Thoracic aorta (tissue), 2 donors: ENCODE results near the gene ENG. TPM values are rescaled to one million over a fixed set of nuclear protein-coding genes. Genes with fewer than 3 reads are reported as not detected.

Experiments
- ATAC-seq: fragments of 150-250 bp; one replicate; pipeline ENCODE4 v1.8.0; 2017; ENCODE audit warnings: low read depth; ENCODE audit not compliant: insufficient number of reproducible peaks, low FRiP score
- DNase-seq: peaks from one replicate; pipeline ENCODE4 v3.0.0-alpha.2; 2020; ENCODE audit warnings: low spot score
- H3K27ac ChIP-seq, 2 donors: fragments of 200-600 bp; sonication (generic); 1 replicate in 1 of 2; 2 replicates in 1 of 2; pipeline ENCODE4 v1.5.1; 2016; ENCODE audit warnings: mild to moderate bottlenecking in 2 of 2, moderate library complexity in 2 of 2
- H3K27me3 ChIP-seq: fragments of 200-600 bp; sonication (generic); replicated peaks from 2 replicates; pipeline ENCODE4 v1.6.0; 2016; ENCODE audit warnings: mild to moderate bottlenecking; ENCODE audit not compliant: insufficient read depth
- H3K36me3 ChIP-seq: fragments of 200-600 bp; sonication (generic); one replicate; pipeline ENCODE4 v1.5.1; 2016
- H3K4me1 ChIP-seq, 2 donors: fragments of 200-600 bp; sonication (generic); 1 replicate in 1 of 2; 2 replicates in 1 of 2; pipeline versions ENCODE4 v1.5.1 to v1.6.0; 2016; ENCODE audit warnings: low read depth in 2 of 2, mild to moderate bottlenecking in 1 of 2; ENCODE audit not compliant: control insufficient read depth in 1 of 2
- H3K4me3 ChIP-seq: fragments of 200-600 bp; sonication (generic); 2 replicates; pipeline ENCODE4 v1.5.1; 2016; ENCODE audit warnings: mild to moderate bottlenecking
- H3K9me3 ChIP-seq: fragments of 200-600 bp; sonication (generic); 2 replicates; pipeline ENCODE4 v1.5.1; 2016
- CTCF ChIP-seq: fragments of 200-600 bp; sonication (generic); IDR thresholded peaks from one replicate; pipeline ENCODE4 v1.5.1; 2019; ENCODE audit warnings: antibody characterized with exemption
- total RNA-seq, 2 donors: library from RNA; depleted of rRNA; stranded (reverse); fragments of >200 nt; gene quantifications; one replicate each; pipeline versions ENCODE4 v1.1.0 to v1.2.3, GENCODE V29; 2016

The ENG gene
- total RNA-seq, 2 donors from 2014 or later, result 239 to 268 TPM

GRCh38 chr9:127897193-127897692 is 42.8 kb upstream of the ENG start:
- H3K4me1 ChIP-seq, result peaks cover 13 to 32% of the 10 kb centered on the region in 2 donors
- peaks cover 41% of the 10 kb centered on the region for H3K36me3 ChIP-seq
- peak overlapping the region; percentile 95 for H3K27ac ChIP-seq
- TF ChIP-seq CTCF, result no peak
- H3K4me3 ChIP-seq, result peak overlapping the region; percentile 99
- no peaks in the 10 kb centered on the region for H3K9me3 ChIP-seq
- no peaks in the 10 kb centered on the region for H3K27me3 ChIP-seq
- ATAC-seq (peak; percentile 71), DNase-seq (no peak)

- ATAC-seq, result peak; percentile 1
- peaks cover 13 to 32% of the 10 kb centered on the region in 2 donors for H3K4me1 ChIP-seq
- H3K9me3 ChIP-seq, result no peaks in the 10 kb centered on the region
- H3K36me3 ChIP-seq, result peaks cover 41% of the 10 kb centered on the region
- H3K27ac ChIP-seq, result peak overlapping the region; percentile 75 to 95
- TF ChIP-seq CTCF, result no peak
- no peaks in the 10 kb centered on the region for H3K27me3 ChIP-seq
- peak overlapping the region; percentile 99 for H3K4me3 ChIP-seq
- DNase-seq, result no peak
Observed at GRCh38 chr9:127896395-127897192, 42.1 kb upstream of the ENG start.

- H3K9me3 ChIP-seq, result no peaks in the 10 kb centered on the region
- no peak overlapping the region for H3K27ac ChIP-seq
- H3K4me3 ChIP-seq, result no peak overlapping the region
- ATAC-seq, result no peak
- H3K27me3 ChIP-seq, result no peaks in the 10 kb centered on the region
- TF ChIP-seq CTCF, result no peak
- DNase-seq, result no peak
- peaks cover 41% of the 10 kb centered on the region for H3K36me3 ChIP-seq
- peaks cover 13 to 32% of the 10 kb centered on the region in 2 donors for H3K4me1 ChIP-seq
Observed at GRCh38 chr9:127895811-127896210, 41.4 kb upstream of the ENG start.

DNA sequence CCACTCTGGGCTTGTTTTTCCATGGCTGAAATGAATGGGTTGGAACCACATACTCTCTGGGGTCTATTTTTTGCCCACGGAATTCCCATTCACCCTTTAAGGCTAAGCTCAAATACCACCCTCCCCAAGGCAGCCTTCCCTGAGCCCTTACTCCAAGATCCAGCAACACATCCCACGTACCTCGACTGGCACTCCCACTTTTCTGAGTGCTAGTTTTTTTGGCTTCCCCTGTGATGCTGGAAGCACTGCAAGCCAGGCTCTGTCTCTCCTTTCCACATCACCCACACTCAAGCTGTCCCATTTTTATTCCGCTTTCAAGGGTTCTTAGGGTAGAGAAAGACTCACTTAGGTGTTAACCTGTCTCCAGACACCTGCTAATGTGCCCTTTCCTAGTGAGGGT is 38.9 kb upstream of the ENG start:
- H3K4me3 ChIP-seq, result no peak overlapping the region
- peaks cover 58% of the 10 kb centered on the region for H3K36me3 ChIP-seq
- DNase-seq, result no peak
- H3K27ac ChIP-seq, result no peak overlapping the region
- peaks cover 13 to 25% of the 10 kb centered on the region in 2 donors for H3K4me1 ChIP-seq
- no peaks in the 10 kb centered on the region for H3K27me3 ChIP-seq
- H3K9me3 ChIP-seq, result no peaks in the 10 kb centered on the region
- ATAC-seq, result no peak
- no peak for TF ChIP-seq CTCF

DNA sequence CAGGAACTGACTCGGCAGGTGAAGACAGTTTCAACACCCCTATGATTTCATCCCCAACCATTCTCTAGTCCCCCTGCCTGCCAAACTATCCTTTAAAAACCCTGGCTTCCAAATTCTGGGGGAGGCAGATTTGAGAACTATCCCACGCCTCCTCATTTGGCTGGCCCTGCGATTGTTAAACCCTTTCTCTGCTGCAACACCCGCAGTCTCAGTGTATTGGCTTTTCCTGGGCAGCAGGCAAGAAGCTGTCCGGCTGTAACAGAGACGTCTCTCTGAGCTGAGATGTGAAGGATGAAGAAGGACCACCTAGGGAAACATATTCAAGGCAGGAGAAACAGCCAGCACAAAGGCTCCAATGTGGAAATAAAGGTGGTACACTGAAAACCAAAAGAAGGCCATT is 38.4 kb upstream of the ENG start:
- ATAC-seq, result no peak
- DNase-seq, result no peak
- Histone ChIP-seq H3K27ac (no peak overlapping the region), H3K9me3 (no peaks in the 10 kb centered on the region), H3K4me3 (no peak overlapping the region), H3K4me1 (peaks cover 10 to 22% of the 10 kb centered on the region in 2 donors), H3K27me3 (no peaks in the 10 kb centered on the region), H3K36me3 (peaks cover 62% of the 10 kb centered on the region)
- no peak for TF ChIP-seq CTCF
